Right atrium auricular region (tissue), 2 donors: Measurements from ENCODE around the gene PCDHGA6. TPM values are rescaled to one million over a fixed set of nuclear protein-coding genes. Genes with fewer than 3 reads are reported as not detected.
"Not testable (repeated sequence)": the region's sequence is repeated elsewhere in the genome, so short reads cannot be mapped to it uniquely, and the experiment has no call there.

Experiments
- DNase-seq: peaks from one replicate; pipeline ENCODE4 v3.0.0-alpha.2; 2019; ENCODE audit warnings: low spot score
- H3K27ac ChIP-seq, 2 donors: fragments of 200-600 bp; sonication (generic); 1 replicate in 1 of 2; 2 replicates in 1 of 2; pipeline ENCODE4 v1.5.1; 2016 to 2019
- H3K27me3 ChIP-seq, 2 donors: fragments of 200-600 bp; sonication (generic); one replicate each; pipeline versions ENCODE4 v1.5.1 to v1.6.0; 2017 to 2019
- H3K36me3 ChIP-seq: fragments of 200-600 bp; sonication (generic); one replicate; pipeline ENCODE4 v1.5.1; 2016
- H3K4me1 ChIP-seq, 2 donors: fragments of 200-600 bp; sonication (generic); one replicate each; pipeline versions ENCODE4 v1.5.1 to v1.6.0; 2017 to 2019
- H3K4me3 ChIP-seq, 2 donors: fragments of 200-600 bp; sonication (generic); 1 replicate in 1 of 2; 2 replicates in 1 of 2; pipeline ENCODE4 v1.5.1; 2017 to 2019; ENCODE audit warnings: mild to moderate bottlenecking in 1 of 2, moderate library complexity in 1 of 2
- H3K9me3 ChIP-seq, 2 donors: fragments of 200-600 bp; sonication (generic); one replicate each; pipeline ENCODE4 v1.5.1; 2019
- CTCF ChIP-seq, 2 donors: fragments of 200-600 bp; sonication (generic); IDR thresholded peaks; one replicate each; pipeline ENCODE4 v1.5.1; 2019; ENCODE audit warnings: antibody characterized with exemption in 2 of 2
- total RNA-seq, 2 donors: library from RNA; depleted of rRNA; stranded (reverse); fragments of >200 nt; gene quantifications; one replicate each; pipeline ENCODE4 v1.1.0, GENCODE V29; 2016

PCDHGA6 gene
- total RNA-seq, 2 donors from 2014 or later: 4.7 to 5.3 TPM

DNA sequence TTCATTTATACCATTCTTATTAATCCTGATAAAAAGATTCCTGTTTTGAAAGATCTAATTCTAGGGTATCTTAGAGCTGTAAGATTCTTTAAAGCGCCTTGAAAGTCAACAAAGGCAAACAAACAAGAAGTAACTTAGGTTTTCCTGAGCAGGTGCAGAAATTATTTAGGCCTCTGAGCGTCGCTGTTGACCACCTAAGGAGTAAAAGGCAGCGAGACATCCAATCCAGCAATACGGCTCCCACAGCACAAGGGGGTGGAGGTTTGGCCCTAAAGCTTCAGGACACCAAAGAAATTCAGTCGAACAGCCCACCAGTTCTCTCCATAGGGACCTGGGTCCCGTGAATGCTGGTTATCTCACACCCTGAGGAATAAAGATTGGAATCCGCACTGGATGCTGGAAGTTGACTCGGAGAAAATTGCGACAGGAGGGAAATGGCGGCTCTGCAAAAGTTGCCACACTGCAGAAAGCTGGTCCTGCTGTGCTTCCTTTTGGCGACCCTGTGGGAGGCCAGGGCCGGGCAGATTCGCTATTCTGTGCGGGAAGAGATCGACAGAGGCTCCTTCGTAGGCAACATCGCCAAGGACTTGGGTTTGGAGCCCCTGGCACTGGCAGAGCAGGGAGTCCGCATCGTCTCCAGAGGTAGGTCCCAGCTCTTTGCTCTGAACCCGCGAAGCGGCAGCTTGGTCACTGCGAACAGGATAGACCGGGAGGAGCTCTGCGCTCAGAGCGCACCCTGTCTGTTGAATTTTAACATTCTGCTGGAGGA, 35.0 kb upstream of the PCDHGA6 start, which contains the start of gene PCDHGA2:
PCDHGA2 (plus strand) TSS at position 223 of the 769 bp plus-strand sequence.
- Histone ChIP-seq H3K9me3 (peaks cover 15 to 86% of the 10 kb centered on the region in 2 donors), H3K27ac (peak within 1 kb of the TSS; percentile 65 to 71), H3K27me3 (no peaks in the 10 kb centered on the region), H3K4me3 (peak within 1 kb of the TSS; percentile 34 to 50), H3K4me1 (no peaks in the 10 kb centered on the region), H3K36me3 (no peaks in the 10 kb centered on the region)
- peak in 1 of 2 donors; percentile 74 for TF ChIP-seq CTCF (IDR thresholded peaks at IDR 0.05)
- DNase-seq: no peak

DNA sequence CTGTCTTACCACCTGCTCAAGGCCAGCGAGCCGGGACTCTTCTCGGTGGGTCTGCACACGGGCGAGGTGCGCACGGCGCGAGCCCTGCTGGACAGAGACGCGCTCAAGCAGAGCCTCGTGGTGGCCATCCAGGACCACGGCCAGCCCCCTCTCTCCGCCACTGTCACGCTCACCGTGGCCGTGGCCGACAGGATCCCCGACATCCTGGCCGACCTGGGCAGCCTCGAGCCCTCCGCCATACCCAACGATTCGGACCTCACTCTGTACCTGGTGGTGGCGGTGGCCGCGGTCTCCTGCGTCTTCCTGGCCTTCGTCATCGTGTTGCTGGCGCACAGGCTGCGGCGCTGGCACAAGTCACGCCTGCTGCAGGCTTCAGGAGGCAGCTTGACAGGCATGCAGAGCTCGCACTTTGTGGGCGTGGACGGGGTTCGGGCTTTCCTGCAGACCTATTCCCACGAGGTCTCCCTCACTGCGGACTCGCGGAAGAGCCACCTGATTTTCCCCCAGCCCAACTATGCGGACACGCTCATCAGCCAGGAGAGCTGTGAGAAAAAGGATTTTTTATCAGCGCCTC, 32.8 kb upstream of the PCDHGA6 start:
- not testable (repeated sequence) for H3K27ac ChIP-seq, H3K4me1 ChIP-seq, H3K27me3 ChIP-seq, H3K36me3 ChIP-seq, DNase-seq, H3K4me3 ChIP-seq
- H3K9me3 ChIP-seq: peaks cover 28 to 84% of the 10 kb centered on the region in 2 donors

GRCh38 chr5:141342773-141343172, 30.9 kb upstream of the PCDHGA6 start:
- peaks cover 33 to 79% of the 10 kb centered on the region in 2 donors for H3K9me3 ChIP-seq
- peak overlapping the region; percentile 46 to 67 for H3K27ac ChIP-seq
- no peak for DNase-seq

DNA sequence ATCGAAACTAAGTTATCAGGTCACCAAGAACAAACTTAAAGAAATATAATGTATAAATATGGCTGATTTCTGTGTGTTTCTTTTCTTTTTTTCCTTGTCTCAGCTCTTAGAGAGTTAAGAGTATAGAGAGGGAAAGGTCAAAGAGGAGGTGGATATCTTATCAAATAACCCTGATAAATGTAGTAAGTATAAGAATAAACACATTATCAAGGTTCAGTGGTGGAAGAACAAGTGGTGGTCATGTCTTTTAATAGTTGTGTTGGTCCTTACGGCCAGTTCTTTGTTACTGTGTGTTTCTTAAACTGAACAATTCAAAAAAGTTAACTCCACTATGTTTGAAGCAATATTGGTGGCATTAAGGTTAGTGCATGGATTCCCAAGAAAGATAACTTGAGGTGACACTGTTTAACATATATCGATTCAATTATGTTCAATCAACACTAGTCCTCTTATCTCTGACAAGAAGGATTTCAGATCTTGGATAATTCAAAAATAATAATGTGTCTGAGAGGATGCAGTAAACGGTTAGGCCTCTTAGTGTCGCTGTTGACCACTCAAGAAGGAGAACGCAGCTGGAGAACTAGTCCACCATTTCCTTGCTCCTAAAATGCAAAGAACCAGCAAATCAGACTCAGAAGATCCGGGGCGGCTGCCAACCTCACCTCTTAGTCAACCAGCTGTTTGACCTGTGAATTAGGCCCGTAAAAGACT, 30.3 kb upstream of the PCDHGA6 start, which contains the start of gene PCDHGA3:
PCDHGA3 (plus strand) TSS at position 588 of the 711 bp plus-strand sequence. CDS start 205 bp downstream, outside the sequence.
- H3K4me3 ChIP-seq: peak within 1 kb of the TSS; percentile 35 to 48
- H3K27me3 ChIP-seq: no peaks in the 10 kb centered on the region
- peak within 1 kb of the TSS; percentile 67 to 68 for H3K27ac ChIP-seq
- peak; percentile 31 to 66 for TF ChIP-seq CTCF (IDR thresholded peaks at IDR 0.05)
- H3K36me3 ChIP-seq: no peaks in the 10 kb centered on the region
- H3K4me1 ChIP-seq: no peaks in the 10 kb centered on the region
- no peak for DNase-seq
- H3K9me3 ChIP-seq: peaks cover 33 to 79% of the 10 kb centered on the region in 2 donors

More at GRCh38 chr5:141342773-141343172, 30.9 kb upstream of the PCDHGA6 start:
- no peaks in the 10 kb centered on the region for H3K27me3 ChIP-seq
- TF ChIP-seq CTCF (IDR thresholded peaks at IDR 0.05): no peak
- H3K4me3 ChIP-seq: no peak overlapping the region
- H3K4me1 ChIP-seq: no peaks in the 10 kb centered on the region
- no peaks in the 10 kb centered on the region for H3K36me3 ChIP-seq

DNA sequence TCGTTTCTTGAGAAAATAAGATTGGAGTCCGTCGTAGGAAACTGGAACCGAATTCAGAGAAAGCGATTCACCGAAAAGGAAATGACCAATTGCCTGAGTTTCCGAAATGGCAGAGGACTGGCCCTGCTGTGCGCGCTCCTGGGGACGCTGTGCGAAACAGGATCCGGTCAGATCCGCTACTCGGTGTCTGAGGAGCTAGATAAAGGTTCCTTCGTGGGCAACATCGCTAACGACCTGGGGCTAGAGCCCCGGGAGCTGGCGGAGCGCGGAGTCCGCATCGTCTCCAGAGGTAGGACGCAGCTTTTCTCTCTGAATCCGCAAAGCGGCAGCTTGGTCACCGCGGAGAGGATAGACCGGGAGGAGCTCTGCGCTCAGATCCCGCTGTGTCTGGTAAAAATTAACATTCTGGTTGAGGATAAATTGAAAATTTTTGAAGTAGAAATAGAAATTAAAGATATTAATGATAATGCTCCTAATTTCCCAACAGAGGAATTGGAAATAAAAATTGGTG, 29.7 kb upstream of the PCDHGA6 start:
- Histone ChIP-seq H3K27me3 (no peaks in the 10 kb centered on the region), H3K36me3 (no peaks in the 10 kb centered on the region), H3K4me3 (peak overlapping the region; percentile 35 to 48), H3K27ac (peak overlapping the region; percentile 67 to 68), H3K4me1 (no peaks in the 10 kb centered on the region), H3K9me3 (peaks cover 31 to 81% of the 10 kb centered on the region in 2 donors)
- DNase-seq: no peak
- peak in 1 of 2 donors; percentile 1 for TF ChIP-seq CTCF (IDR thresholded peaks at IDR 0.05)
